ENCODE measurements around the gene PHTF2.
"Not testable (repeated sequence)": the region's sequence is repeated elsewhere in the genome, so short reads cannot be mapped to it uniquely, and the experiment has no call there.

PHTF2 gene

DNA sequence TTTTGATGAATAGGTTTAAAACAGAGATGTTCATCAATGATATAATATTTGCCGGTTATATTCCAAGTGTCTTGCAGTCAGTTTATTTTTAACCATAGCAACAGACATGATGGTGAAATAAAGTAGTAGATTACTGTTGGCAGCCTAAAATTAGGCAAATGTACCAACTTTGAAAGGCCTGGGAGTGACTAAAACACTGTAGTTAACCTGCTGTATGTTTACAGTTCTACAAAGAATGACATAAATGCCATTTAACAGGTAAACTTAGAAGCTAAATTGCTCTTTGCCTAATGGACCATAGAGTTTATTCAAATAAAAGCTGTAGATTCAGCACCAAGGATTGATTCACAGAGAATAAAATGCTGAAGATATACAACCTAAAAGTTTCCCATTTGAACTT lies 64.1 kb downstream of the PHTF2 start:
- Mint-ChIP-seq H3K27ac (no peak overlapping the region), H3K4me1 (peaks cover 35% of the 10 kb centered on the region), H3K36me3 (ENCODE audit: low read depth) (peaks cover 9% of the 10 kb centered on the region), H3K4me3 (no peak overlapping the region), H3K27me3 (no peaks in the 10 kb centered on the region), H3K9me3 (no peaks in the 10 kb centered on the region)
- ATAC-seq (no peak), DNase-seq (no peak)

DNA sequence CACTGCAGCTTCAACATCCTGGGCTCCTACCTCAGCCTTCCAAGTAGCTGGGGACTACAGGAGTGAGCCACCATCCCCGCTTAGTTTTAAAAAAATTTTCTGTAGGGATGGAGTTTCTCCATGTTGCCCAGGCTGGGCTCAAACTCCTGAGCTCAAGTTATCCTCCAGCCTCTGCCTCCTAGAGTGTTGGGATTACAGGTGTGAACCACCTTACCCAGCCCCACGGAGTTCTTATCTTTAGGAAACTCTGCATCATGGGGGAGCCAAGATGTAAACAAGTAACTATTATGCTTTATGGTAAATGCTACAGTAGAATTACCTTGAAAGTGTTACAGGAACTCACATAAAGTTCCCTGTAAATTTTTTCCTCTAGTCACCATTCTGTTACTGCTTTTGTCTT lies 65.3 kb downstream of the PHTF2 start:
- DNase-seq (no peak), ATAC-seq (no peak)
- no peak overlapping the region for H3K27ac Mint-ChIP-seq
- H3K9me3 Mint-ChIP-seq = no peaks in the 10 kb centered on the region
- H3K4me1 Mint-ChIP-seq = peaks cover 25% of the 10 kb centered on the region
- no peaks in the 10 kb centered on the region for H3K27me3 Mint-ChIP-seq
- H3K4me3 Mint-ChIP-seq = no peak overlapping the region
- H3K36me3 Mint-ChIP-seq (ENCODE audit: low read depth) = peaks cover 10% of the 10 kb centered on the region

DNA sequence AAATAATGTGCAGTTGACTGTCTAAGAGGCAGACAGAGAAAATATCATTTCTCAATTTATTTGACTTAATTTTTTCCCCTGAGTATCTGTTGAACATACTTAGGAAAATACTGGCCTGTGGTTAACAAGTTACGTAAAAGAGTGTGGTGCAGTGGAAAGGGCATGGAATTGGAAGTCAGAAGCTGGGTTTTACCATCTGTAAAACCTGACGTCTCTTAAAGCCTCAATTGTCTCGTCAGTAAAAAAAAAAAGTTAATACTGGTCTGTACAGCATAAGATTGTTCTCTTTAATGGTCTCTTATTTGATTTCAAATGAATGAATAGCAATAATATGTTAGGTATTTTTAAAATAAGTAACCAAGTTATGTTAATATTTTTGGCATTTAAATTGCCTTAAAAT lies 67.8 kb downstream of the PHTF2 start:
- DNase-seq = no peak
- Mint-ChIP-seq H3K27ac (no peak overlapping the region), H3K36me3 (ENCODE audit: low read depth) (peaks cover 19% of the 10 kb centered on the region), H3K4me3 (no peak overlapping the region), H3K4me1 (peaks cover 19% of the 10 kb centered on the region), H3K9me3 (peaks cover 9% of the 10 kb centered on the region), H3K27me3 (no peaks in the 10 kb centered on the region)
- no peak for ATAC-seq

DNA sequence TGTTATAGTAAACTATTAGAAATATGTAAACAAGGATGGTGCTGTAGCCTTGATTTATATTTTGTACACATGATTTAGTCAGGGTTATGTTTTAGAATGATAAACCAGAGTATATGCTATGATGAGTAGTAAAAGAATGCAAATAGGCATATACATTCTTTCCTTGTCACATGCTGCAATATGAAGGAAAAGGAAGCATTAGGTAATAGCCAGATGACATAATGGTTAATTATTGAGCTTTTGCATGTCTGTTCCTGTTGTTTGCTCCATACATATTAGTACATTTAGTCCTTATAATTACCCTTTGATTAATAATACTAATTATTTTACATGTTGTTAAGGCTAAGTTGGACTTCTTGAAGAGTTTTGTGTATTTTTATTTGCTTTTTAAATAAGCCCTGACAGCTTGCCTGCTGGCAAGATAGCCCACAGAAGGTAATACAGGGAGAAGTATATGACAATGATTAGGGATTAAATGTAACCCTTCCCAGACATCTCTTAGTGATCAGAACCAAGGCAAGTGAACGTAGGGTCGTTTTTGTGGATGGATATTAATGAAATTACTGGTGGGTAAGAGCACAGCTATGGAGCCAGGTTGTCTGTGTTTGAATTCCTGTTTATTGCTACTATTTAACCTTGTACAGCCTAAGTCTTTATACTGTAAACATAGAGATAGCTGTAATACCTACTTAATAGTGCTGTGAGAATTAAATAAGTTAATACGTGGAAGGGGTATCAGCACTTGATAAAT lies 68.4 kb downstream of the PHTF2 start:
- Mint-ChIP-seq H3K4me3 (no peak overlapping the region), H3K4me1 (peaks cover 19% of the 10 kb centered on the region), H3K27ac (no peak overlapping the region), H3K27me3 (no peaks in the 10 kb centered on the region), H3K9me3 (peaks cover 9% of the 10 kb centered on the region), H3K36me3 (ENCODE audit: low read depth) (peaks cover 18% of the 10 kb centered on the region)
- DNase-seq (no peak), ATAC-seq (no peak)

DNA sequence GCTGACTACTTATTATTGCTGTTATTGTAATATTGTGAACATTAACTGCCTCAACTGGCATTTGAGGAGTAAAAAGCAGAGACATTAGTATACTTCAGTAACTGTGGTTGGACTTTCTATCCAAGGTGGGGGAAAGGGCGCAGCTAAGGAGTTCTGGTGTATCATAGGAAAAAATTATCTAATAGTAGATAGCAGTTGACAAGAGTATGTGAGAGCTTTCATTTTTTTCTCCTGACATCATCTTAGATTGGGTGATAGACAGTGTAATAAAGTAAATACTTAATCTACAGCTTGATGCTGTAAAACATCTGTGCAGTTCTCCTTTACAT lies 68.9 kb downstream of the PHTF2 start:
- Mint-ChIP-seq H3K36me3 (ENCODE audit: low read depth) (peaks cover 18% of the 10 kb centered on the region), H3K27me3 (no peaks in the 10 kb centered on the region), H3K4me1 (peaks cover 19% of the 10 kb centered on the region), H3K9me3 (peaks cover 9% of the 10 kb centered on the region), H3K27ac (no peak overlapping the region), H3K4me3 (no peak overlapping the region)
- ATAC-seq = no peak
- no peak for DNase-seq

DNA sequence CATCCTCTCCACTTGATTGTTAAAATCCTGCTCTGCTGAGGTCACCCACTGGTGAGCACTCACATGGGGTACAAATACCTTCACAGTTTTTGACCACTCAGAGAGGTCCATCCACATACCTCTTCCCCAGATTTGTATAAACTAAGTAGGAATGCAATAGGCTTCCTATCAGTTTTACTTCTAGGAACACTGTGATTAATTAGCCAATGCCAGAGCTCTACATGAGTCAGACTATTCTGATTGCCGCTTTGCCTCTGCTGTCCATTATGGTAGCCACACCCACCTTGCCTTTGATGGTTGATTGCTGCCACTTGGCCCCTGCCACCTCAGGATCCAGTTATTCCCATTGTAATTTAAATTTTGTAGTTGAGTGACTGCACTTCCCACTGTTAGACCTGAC lies 73.7 kb downstream of the PHTF2 start:
- not testable (repeated sequence) for H3K4me1 Mint-ChIP-seq, H3K9me3 Mint-ChIP-seq, H3K27me3 Mint-ChIP-seq, ATAC-seq, H3K27ac Mint-ChIP-seq, DNase-seq, H3K4me3 Mint-ChIP-seq
- H3K36me3 Mint-ChIP-seq (ENCODE audit: low read depth) = peaks cover 12% of the 10 kb centered on the region

DNA sequence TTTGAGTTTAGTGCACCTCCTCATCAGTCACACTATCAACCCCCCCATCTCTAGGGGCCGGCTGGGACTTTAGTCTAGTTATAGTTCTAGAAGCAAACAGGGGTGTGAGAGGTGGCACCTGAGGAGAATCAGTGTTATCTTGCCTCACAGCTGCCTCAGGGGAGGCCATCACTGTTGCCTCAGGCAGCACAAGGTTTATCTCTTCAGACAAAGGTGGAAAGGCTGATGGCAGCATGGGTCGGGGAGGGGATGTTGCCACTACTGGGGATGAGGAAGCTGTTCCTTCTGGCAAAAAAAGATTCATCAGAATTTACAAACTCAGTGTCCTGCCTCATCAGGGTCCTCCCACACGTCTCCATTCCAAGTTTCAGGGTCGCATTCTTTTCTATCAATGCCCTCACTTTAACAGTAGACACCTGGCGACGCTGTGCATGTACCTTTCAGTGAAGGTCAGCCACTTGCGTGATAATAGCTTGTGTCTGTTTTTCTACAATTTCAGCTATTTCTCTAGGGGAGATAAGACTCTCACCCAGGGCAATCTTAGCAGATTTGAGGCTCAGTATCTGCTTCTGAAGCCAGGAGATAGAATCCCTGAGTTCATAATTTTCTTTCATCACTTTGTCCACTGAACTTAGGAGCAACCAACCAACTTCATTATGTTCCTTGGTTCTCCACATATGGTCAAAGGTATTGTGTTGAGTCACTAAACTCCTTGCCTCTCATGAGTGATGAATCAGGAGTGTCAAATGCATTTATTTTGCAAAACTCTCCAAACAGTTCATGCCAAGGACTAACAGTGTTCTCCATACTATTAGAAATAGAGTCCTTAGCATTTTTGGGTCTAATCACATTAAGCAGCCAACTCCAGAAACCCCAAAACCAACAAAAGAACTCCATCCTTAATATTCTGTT lies 75.1 kb downstream of the PHTF2 start:
- H3K36me3 Mint-ChIP-seq (ENCODE audit: low read depth) = peaks cover 10% of the 10 kb centered on the region
- H3K4me3 Mint-ChIP-seq, DNase-seq, H3K27me3 Mint-ChIP-seq, ATAC-seq, H3K4me1 Mint-ChIP-seq, H3K9me3 Mint-ChIP-seq, H3K27ac Mint-ChIP-seq: not testable (repeated sequence)

DNA sequence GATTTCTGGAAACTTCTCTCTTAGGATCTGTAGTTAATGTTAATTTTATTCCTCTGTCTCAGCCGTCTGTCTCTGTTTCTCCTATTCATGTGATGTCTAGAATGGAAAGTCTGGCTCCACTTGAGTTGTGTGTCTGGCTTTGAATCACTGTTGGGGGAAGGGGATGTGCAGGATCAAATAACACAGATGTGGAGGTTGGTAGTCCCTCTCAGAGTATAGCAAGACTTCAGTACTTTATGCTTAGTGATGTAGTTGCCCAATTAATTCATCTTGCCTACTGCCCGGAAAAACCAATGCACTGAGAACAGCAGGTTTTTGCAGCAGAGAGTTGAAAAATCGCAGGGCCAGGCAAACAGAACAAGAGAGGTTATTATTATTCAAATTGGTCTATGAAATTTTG lies 79.2 kb downstream of the PHTF2 start:
- no peaks in the 10 kb centered on the region for H3K9me3 Mint-ChIP-seq
- peaks cover 6% of the 10 kb centered on the region for H3K4me1 Mint-ChIP-seq
- DNase-seq (no peak), ATAC-seq (no peak)
- H3K36me3 Mint-ChIP-seq (ENCODE audit: low read depth) = peaks cover 15% of the 10 kb centered on the region
- no peak overlapping the region for H3K4me3 Mint-ChIP-seq
- no peak overlapping the region for H3K27ac Mint-ChIP-seq
- no peaks in the 10 kb centered on the region for H3K27me3 Mint-ChIP-seq

DNA sequence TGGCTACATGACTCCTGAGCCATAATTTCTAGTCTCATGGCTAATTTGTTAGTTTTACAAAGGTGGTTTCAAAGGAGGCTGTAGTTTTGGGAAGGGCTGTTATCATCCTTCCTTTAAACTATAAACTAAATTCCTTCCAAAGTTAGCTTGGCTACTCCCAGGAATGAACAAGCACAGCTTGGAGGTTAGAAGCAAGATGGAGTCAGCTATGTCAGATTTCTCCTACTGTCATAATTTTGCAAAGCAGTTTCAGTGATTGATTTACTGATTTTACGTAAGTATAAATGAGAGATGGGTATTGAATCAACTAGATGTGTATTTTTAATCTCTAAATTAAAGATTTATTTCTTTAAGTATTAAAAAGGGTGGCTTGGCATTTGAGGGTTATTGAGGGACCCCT lies 79.9 kb downstream of the PHTF2 start:
- DNase-seq (no peak), ATAC-seq (no peak)
- Mint-ChIP-seq H3K4me1 (peaks cover 6% of the 10 kb centered on the region), H3K36me3 (ENCODE audit: low read depth) (peaks cover 15% of the 10 kb centered on the region), H3K4me3 (no peak overlapping the region), H3K27ac (no peak overlapping the region), H3K27me3 (no peaks in the 10 kb centered on the region), H3K9me3 (no peaks in the 10 kb centered on the region)

DNA sequence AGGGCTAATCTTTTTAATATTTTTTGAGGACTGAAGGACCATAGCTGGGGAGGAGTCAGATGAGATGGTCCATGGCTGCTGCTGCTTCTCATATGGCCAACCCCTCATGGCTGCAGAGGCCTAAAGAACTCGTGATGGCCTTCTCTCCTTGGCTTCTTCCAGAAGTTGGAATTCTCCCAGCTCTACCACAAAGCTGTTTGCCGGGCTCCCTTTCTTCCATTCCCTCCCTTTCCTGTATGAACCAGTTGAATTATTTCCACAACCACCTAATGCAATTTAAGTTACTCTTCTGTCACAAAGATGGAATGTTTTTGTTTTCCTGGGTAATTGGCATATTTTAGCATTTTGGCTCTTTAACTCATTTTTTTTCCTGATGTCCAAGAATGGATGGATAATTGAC lies 80.7 kb downstream of the PHTF2 start:
- ATAC-seq (no peak), DNase-seq (no peak)
- no peaks in the 10 kb centered on the region for H3K9me3 Mint-ChIP-seq
- peaks cover 15% of the 10 kb centered on the region for H3K36me3 Mint-ChIP-seq (ENCODE audit: low read depth)
- H3K4me3 Mint-ChIP-seq = no peak overlapping the region
- H3K4me1 Mint-ChIP-seq = peaks cover 6% of the 10 kb centered on the region
- no peak overlapping the region for H3K27ac Mint-ChIP-seq
- H3K27me3 Mint-ChIP-seq = no peaks in the 10 kb centered on the region

DNA sequence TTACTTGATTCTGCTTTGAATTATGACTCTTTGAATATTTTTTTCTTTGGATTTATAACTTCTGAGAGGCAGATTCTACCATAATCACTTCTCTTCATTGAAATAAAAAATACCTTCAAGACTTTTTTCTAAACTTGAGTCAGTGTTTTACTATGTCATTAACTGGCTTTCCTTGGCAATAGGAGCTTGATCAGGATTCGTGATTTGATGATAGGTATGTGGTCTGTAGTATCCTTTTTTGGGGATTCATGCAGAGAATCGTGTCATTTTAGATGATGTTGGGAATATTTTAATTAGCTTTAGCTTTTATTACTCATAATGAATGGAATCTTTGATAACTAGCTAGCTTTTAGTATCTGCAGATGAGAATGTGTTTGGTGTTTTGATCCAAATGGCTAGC lies 83.3 kb downstream of the PHTF2 start:
- Mint-ChIP-seq H3K4me1 (peaks cover 9% of the 10 kb centered on the region), H3K36me3 (ENCODE audit: low read depth) (peaks cover 17% of the 10 kb centered on the region), H3K27ac (no peak overlapping the region), H3K4me3 (no peak overlapping the region), H3K27me3 (no peaks in the 10 kb centered on the region), H3K9me3 (no peaks in the 10 kb centered on the region)
- no peak for ATAC-seq
- DNase-seq = no peak

DNA sequence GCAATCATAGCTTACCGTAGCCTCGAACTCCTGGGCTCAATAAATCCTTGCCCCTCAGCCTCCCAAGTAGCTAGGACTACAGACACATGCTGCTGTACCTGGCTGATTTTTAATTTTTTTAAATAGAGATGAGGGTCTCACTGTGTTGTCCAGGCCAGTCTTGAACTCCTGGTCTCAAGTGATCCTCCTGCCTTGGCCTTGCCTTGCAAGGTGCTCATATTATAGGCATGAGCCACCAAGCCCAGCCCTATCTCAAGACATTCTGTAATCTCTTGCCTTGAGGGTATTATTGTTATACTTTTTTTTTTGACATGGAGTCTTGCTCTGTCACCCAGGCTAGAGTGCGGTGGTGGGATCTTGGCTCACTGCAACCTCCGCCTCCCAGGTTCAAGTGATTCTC lies 86.6 kb downstream of the PHTF2 start:
- ATAC-seq (no peak), DNase-seq (no peak)
- H3K27me3 Mint-ChIP-seq = no peaks in the 10 kb centered on the region
- no peak overlapping the region for H3K4me3 Mint-ChIP-seq
- H3K4me1 Mint-ChIP-seq = peaks cover 15% of the 10 kb centered on the region
- H3K9me3 Mint-ChIP-seq = no peaks in the 10 kb centered on the region
- peaks cover 14% of the 10 kb centered on the region for H3K36me3 Mint-ChIP-seq (ENCODE audit: low read depth)
- H3K27ac Mint-ChIP-seq = no peak overlapping the region

DNA sequence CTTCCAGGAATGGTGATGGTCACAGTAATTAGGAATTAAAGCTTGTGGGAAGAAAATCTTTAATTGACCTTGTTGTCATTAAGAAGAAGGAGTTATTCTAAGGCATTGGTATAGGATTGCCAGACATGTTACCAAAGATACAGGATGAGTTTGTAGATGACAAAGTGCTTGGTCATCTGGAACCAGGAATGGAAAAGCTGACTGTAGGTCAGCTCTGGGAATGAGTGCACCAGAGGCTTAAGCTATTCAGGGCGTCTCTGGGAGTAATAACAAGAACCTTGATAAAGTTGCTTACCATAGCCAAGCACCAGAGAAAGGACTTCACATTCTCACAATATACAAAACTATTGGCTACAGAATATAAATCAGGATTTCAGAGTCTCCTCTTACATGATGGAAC lies 89.0 kb downstream of the PHTF2 start:
- Mint-ChIP-seq H3K4me3 (no peak overlapping the region), H3K27me3 (no peaks in the 10 kb centered on the region), H3K9me3 (no peaks in the 10 kb centered on the region), H3K4me1 (peaks cover 15% of the 10 kb centered on the region), H3K36me3 (ENCODE audit: low read depth) (peaks cover 3% of the 10 kb centered on the region), H3K27ac (no peak overlapping the region)
- DNase-seq (no peak), ATAC-seq (peak; percentile 49)

DNA sequence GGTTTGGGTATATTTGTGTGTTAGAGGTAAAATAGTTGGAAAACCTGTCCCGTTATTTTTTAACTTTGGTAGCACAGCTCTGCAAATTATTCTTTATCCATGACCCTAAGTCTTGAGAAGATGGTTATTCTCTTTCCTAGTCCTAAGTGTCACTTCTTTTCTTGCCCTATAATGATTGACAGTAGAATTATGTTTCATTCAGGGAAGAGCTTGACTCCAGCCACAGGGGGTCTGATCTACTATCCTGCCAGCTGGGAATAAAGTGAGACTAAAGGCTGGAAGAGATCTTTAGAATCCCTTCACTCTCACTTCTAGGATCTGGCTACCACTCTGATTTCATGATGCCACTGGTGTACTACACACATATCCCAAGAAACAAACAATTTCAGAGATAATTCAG lies 90.4 kb downstream of the PHTF2 start:
- H3K4me1 Mint-ChIP-seq = peaks cover 15% of the 10 kb centered on the region
- H3K9me3 Mint-ChIP-seq = no peaks in the 10 kb centered on the region
- no peaks in the 10 kb centered on the region for H3K27me3 Mint-ChIP-seq
- ATAC-seq (no peak), DNase-seq (no peak)
- no peak overlapping the region for H3K4me3 Mint-ChIP-seq
- no peak overlapping the region for H3K27ac Mint-ChIP-seq
- H3K36me3 Mint-ChIP-seq (ENCODE audit: low read depth) = peaks cover 3% of the 10 kb centered on the region

DNA sequence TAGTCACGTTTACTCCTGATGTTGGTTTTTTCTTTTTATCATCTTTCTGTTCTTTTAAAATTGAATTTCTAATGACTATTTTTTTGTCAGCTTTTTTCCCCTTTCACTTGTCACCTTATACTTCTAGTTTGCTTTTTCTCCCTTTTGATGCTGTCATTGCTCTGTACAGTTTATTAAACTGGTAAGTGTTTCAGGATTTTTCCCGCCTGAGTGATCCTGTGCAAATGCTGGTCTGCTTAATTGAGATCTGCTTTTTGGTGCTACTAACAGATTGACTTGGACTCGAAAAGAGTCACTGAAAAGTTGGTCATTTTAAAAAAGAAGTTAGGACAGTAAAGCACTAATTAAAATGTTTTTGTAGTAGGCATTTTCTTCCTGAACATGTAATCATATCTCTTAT lies 95.2 kb downstream of the PHTF2 start:
- ATAC-seq (no peak), DNase-seq (no peak)

More for the DNA sequence above, 95.2 kb downstream of the PHTF2 start:
- no peaks in the 10 kb centered on the region for H3K9me3 Mint-ChIP-seq
- no peak overlapping the region for H3K4me3 Mint-ChIP-seq
- H3K36me3 Mint-ChIP-seq (ENCODE audit: low read depth) = no peaks in the 10 kb centered on the region
- peaks cover 3% of the 10 kb centered on the region for H3K4me1 Mint-ChIP-seq
- no peak overlapping the region for H3K27ac Mint-ChIP-seq
- H3K27me3 Mint-ChIP-seq = no peaks in the 10 kb centered on the region
